ENCODE data around the gene ST3GAL5. TPM values are rescaled to one million over a fixed set of nuclear protein-coding genes. Genes with fewer than 3 reads are reported as not detected.

The ST3GAL5 gene
- total RNA-seq, 2 experiments from 2014 or later, result 7.4 to 11.3 TPM

DNA sequence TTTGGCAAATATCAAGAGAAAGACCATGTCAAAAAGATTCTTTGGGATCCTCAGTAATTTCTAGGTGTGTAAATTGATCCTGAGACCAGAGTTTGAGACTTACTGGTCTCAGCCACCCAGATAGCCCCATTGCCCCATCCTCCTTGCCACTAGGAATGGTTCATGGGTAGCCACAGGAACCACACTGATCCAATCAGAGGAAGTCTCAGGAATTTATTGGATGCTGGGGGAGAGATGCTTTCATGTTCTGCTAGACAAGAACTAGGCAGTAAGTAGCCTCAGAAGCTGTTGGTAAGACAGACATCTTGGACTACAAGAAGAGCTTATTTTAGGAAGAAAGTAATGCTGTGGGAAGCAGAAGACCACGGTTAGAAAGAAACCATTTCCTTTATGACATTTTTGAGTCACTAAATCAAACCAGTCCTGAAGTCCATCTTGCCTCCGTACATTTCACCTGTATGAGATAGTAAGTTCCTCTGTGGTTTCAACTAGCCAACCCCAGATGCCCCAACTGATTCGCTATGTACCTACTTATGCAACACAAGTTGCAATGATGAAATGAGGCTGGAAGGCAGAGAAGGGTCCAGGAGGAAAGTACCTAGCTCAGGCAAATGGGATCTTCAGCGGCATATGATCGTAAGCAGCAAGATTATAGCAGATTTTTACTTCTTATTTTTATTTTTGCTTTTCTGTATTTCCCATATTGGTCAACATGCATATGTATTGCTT is 3.6 kb upstream of the ST3GAL5 start:
- Histone ChIP-seq H2AFZ (ENCODE audit: low read length) (no peak overlapping the region), H3K4me2 (ENCODE audit: low read length) (no peak overlapping the region), H3K36me3 (ENCODE audit: insufficient read depth, low read length) (no peaks in the 10 kb centered on the region), H4K20me1 (ENCODE audit: insufficient read depth, low read length) (no peaks in the 10 kb centered on the region), H3K4me1 (ENCODE audit: insufficient read depth, low read length, poor library complexity, severe bottlenecking) (peaks cover 20% of the 10 kb centered on the region), H3K9me3 (ENCODE audit: low read length) (no peaks in the 10 kb centered on the region), H3K27ac (ENCODE audit: low read depth, low read length, poor library complexity, severe bottlenecking) (no peak overlapping the region), H3K4me3 (ENCODE audit: low read depth, low read length, poor library complexity, severe bottlenecking) (no peak overlapping the region), H3K79me2 (ENCODE audit: insufficient read depth, low read depth, low read length) (no peaks in the 10 kb centered on the region), H3K9me2 (ENCODE audit: insufficient read depth, low read length) (no peaks in the 10 kb centered on the region)
- intact Hi-C loops (cut with micrococcal nuclease; ENCODE audit: unreplicated experiment), result no loop called here
- no peak for TF ChIP-seq EZH2phosphoT487 (IDR thresholded peaks at IDR 0.05; ENCODE audit: borderline replicate concordance, low read depth, low read length)
- TF ChIP-seq, protein P1, sequence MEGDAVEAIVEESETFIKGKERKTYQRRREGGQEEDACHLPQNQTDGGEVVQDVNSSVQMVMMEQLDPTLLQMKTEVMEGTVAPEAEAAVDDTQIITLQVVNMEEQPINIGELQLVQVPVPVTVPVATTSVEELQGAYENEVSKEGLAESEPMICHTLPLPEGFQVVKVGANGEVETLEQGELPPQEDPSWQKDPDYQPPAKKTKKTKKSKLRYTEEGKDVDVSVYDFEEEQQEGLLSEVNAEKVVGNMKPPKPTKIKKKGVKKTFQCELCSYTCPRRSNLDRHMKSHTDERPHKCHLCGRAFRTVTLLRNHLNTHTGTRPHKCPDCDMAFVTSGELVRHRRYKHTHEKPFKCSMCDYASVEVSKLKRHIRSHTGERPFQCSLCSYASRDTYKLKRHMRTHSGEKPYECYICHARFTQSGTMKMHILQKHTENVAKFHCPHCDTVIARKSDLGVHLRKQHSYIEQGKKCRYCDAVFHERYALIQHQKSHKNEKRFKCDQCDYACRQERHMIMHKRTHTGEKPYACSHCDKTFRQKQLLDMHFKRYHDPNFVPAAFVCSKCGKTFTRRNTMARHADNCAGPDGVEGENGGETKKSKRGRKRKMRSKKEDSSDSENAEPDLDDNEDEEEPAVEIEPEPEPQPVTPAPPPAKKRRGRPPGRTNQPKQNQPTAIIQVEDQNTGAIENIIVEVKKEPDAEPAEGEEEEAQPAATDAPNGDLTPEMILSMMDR (conservative IDR thresholded peaks at IDR 0.05; ENCODE audit: low read length), result no peak
- DNase-seq (ENCODE audit: low spot score), result no peak
- ChIA-PET POLR2A (no interaction called here), CTCF (ENCODE audit: unreplicated experiment) (interaction anchor here (0.5 kb wide), 1 partner anchor 80 kb away, joined by 8 read pairs; no protein-coding TSS in a partner anchor)
- BruUV-seq (replicated peaks), result no TSS peak

DNA sequence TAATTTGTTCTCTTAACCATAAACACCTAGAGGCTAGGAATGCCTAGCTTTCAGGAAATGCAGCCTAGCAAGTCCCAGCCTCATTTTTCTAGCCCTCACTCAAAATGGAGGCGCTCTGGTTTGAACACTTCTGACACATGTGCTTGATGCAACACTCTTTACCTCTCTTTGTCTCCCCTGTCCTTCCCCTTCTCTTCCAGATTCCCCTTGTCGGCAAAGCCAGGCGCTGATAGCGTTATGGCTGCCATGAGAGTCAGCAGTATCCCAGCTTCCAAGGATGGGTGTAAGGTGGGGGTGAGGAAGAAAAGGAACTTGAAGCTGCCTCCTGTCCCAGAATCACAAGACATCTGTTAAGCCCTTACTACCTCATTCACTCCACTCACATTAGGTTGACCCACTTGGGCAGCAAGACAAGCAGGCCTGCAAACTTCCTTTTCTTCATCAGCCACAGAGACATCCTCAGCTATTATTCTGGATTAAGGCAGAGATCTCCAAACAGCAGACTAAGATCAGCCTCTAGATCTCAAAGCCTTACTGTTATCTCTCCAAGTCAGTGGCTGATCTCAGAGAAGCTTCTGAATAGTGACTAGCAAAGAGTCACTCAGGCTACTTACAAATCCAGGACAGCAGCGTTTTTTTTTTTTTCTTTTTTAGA is 1.9 kb upstream of the ST3GAL5 start:
- CTCF ChIA-PET (ENCODE audit: unreplicated experiment), result no interaction called here
- H2AFZ ChIP-seq (ENCODE audit: low read length), result no peak overlapping the region
- BruUV-seq (replicated peaks), result no TSS peak

More for the DNA sequence above, 1.9 kb upstream of the ST3GAL5 start:
- intact Hi-C loops (cut with micrococcal nuclease; ENCODE audit: unreplicated experiment), result no loop called here
- Histone ChIP-seq H3K4me1 (ENCODE audit: insufficient read depth, low read length, poor library complexity, severe bottlenecking) (peaks cover 22% of the 10 kb centered on the region), H3K9me2 (ENCODE audit: insufficient read depth, low read length) (no peaks in the 10 kb centered on the region), H3K79me2 (ENCODE audit: insufficient read depth, low read depth, low read length) (no peaks in the 10 kb centered on the region), H3K4me3 (ENCODE audit: low read depth, low read length, poor library complexity, severe bottlenecking) (no peak overlapping the region), H3K27ac (ENCODE audit: low read depth, low read length, poor library complexity, severe bottlenecking) (no peak overlapping the region), H4K20me1 (ENCODE audit: insufficient read depth, low read length) (no peaks in the 10 kb centered on the region), H3K36me3 (ENCODE audit: insufficient read depth, low read length) (no peaks in the 10 kb centered on the region), H3K9me3 (ENCODE audit: low read length) (no peaks in the 10 kb centered on the region), H3K4me2 (ENCODE audit: low read length) (no peak overlapping the region)
- POLR2A ChIA-PET, result interaction anchor here (0.7 kb wide), 1 partner anchor 28 kb away, joined by 3 read pairs; no protein-coding TSS in a partner anchor
- TF ChIP-seq, protein P1 (conservative IDR thresholded peaks at IDR 0.05; ENCODE audit: low read length), result no peak
- TF ChIP-seq EZH2phosphoT487 (IDR thresholded peaks at IDR 0.05; ENCODE audit: borderline replicate concordance, low read depth, low read length), result no peak
- DNase-seq (ENCODE audit: low spot score), result no peak

Data from OCI-LY7 (cell line).